GM12874 (cell line): ENCODE results near the gene ZNF527.

ENCODE experiments used
- CTCF ChIP-seq: IDR thresholded peaks from 2 replicates; pipeline ENCODE4 v1.5.1; 2011; ENCODE audit warnings: low read depth, mild to moderate bottlenecking, control low read depth, low read length, moderate library complexity; ENCODE audit not compliant: insufficient read depth

ZNF527 gene

GRCh38 chr19:37370880-37371661 is at the start of gene ZNF527:
Gene ZNF527 (plus strand): TSS chr19:37371099. CDS start chr19:37374199, 3,100 bp downstream.
- TF ChIP-seq CTCF = no peak

GRCh38 chr19:37329686-37330085 is 41.2 kb upstream of the ZNF527 start:
- TF ChIP-seq CTCF = no peak

- TF ChIP-seq CTCF = no peak
Measured at GRCh38 chr19:37332839-37333238, 38.1 kb upstream of the ZNF527 start.

GRCh38 chr19:37333457-37333856 is 37.4 kb upstream of the ZNF527 start:
- TF ChIP-seq CTCF = no peak

- no peak for TF ChIP-seq CTCF
Measured at GRCh38 chr19:37334179-37335071, 36.5 kb upstream of the ZNF527 start.

GRCh38 chr19:37342753-37343152 is 28.1 kb upstream of the ZNF527 start:
- TF ChIP-seq CTCF = no peak

GRCh38 chr19:37346091-37346490 is 24.8 kb upstream of the ZNF527 start:
- TF ChIP-seq CTCF = no peak
